WTC11 (cell line): ENCODE data around the gene MIOX. TPM values are rescaled to one million over a fixed set of nuclear protein-coding genes. Genes with fewer than 3 reads are reported as not detected.

Experiments
- ATAC-seq: fragments of 200-7000 bp; cut with Tn5 transposase; 2 replicates; pipeline ENCODE4 v1.10.0; 2021; ENCODE audit warnings: mild to moderate bottlenecking, moderate library complexity
- CTCF ChIA-PET: fragments of 300-600 bp; sonication (Branson Sonifier 250); formaldehyde crosslinking; loops from one replicate; lab custom pipeline; 2021; ENCODE audit warnings: antibody characterized with exemption; lab: Charles Lee
- POLR2A ChIA-PET: fragments of 350-600 bp; sonication (Branson Sonifier 250); formaldehyde crosslinking; loops from one replicate; lab custom pipeline; 2021; ENCODE audit warnings: antibody characterized with exemption; lab: Charles Lee
- DNase-seq: peaks from one replicate; pipeline ENCODE4 v3.0.0; 2021; ENCODE audit warnings: low spot score
- H3K27ac Mint-ChIP-seq: 2 replicates; pipeline ENCODE4 v1.8.0; 2021; ENCODE audit warnings: mixed read lengths
- H3K27me3 Mint-ChIP-seq: 2 replicates; pipeline ENCODE4 v1.8.0; 2021; ENCODE audit warnings: low read depth, mild to moderate bottlenecking, moderate library complexity, mixed read lengths
- H3K36me3 Mint-ChIP-seq: 2 replicates; pipeline ENCODE4 v1.8.0; 2021; ENCODE audit warnings: mixed read lengths
- H3K4me1 Mint-ChIP-seq: 2 replicates; pipeline ENCODE4 v1.8.0; 2022; ENCODE audit warnings: mixed read lengths
- H3K4me3 Mint-ChIP-seq: 2 replicates; pipeline ENCODE4 v1.8.0; 2021; ENCODE audit warnings: mild to moderate bottlenecking, moderate library complexity, mixed read lengths
- H3K9me3 Mint-ChIP-seq: 2 replicates; pipeline ENCODE4 v1.8.0; 2021; ENCODE audit warnings: mixed read lengths
- EMX1 ChIP-seq: fragments of 250-450 bp; sonication (Bioruptor Pico); IDR thresholded peaks from 2 replicates; pipeline ENCODE4 v1.8.0; 2021; ENCODE audit warnings: mild to moderate bottlenecking
- FOXJ3 ChIP-seq: sonication (generic); formaldehyde crosslinking; IDR thresholded peaks from 2 replicates; pipeline ENCODE4 v1.9.0; 2021; ENCODE audit warnings: missing genetic modification reagents, mild to moderate bottlenecking, borderline replicate concordance
- HMGA2 ChIP-seq: fragments of 250-450 bp; sonication (Bioruptor Pico); IDR thresholded peaks from 2 replicates; pipeline ENCODE4 v1.4.0; 2021; ENCODE audit warnings: mild to moderate bottlenecking, moderate library complexity
- NFE2L1 ChIP-seq: sonication (generic); formaldehyde crosslinking; IDR thresholded peaks from 2 replicates; pipeline ENCODE4 v1.8.1; 2023; ENCODE audit warnings: missing genetic modification reagents
- ZNF219 ChIP-seq: sonication (generic); formaldehyde crosslinking; IDR thresholded peaks from 2 replicates; pipeline ENCODE4 v1.8.0; 2023; ENCODE audit warnings: missing genetic modification reagents, mild to moderate bottlenecking, borderline replicate concordance
- ZNF396 ChIP-seq: fragments of 250-450 bp; sonication (Bioruptor Pico); IDR thresholded peaks from 2 replicates; pipeline ENCODE4 v1.8.0; 2021; ENCODE audit warnings: mild to moderate bottlenecking, moderate library complexity, borderline replicate concordance
- total RNA-seq: library from RNA; stranded (reverse); gene quantifications from 3 replicates; pipeline ENCODE4 v1.2.3, GENCODE V29; 2021
- TF ChIP-seq, protein P1 (sequence below): sonication (generic); formaldehyde crosslinking; IDR thresholded peaks from 2 replicates; pipeline ENCODE4 v1.8.0; 2023; ENCODE audit warnings: missing genetic modification reagents, mild to moderate bottlenecking, borderline replicate concordance
- TF ChIP-seq, protein P2 (sequence below): fragments of 250-450 bp; sonication (Bioruptor Pico); IDR thresholded peaks from 2 replicates; pipeline ENCODE4 v1.9.0; 2021; ENCODE audit warnings: mild to moderate bottlenecking, borderline replicate concordance
- TF ChIP-seq, protein P3 (sequence below): sonication (generic); formaldehyde crosslinking; IDR thresholded peaks from 2 replicates; pipeline ENCODE4 v1.8.1; 2023; ENCODE audit warnings: mild to moderate bottlenecking, missing genetic modification reagents, moderate library complexity
- TF ChIP-seq, protein P4 (sequence below): sonication (generic); formaldehyde crosslinking; IDR thresholded peaks from 2 replicates; pipeline ENCODE4 v1.8.1; 2023; ENCODE audit warnings: mild to moderate bottlenecking, missing genetic modification reagents
- TF ChIP-seq, protein P5 (sequence below): sonication (generic); formaldehyde crosslinking; IDR thresholded peaks from 2 replicates; pipeline ENCODE4 v1.8.0; 2023; ENCODE audit warnings: missing genetic modification reagents

The MIOX gene
- total RNA-seq, 1 experiment from 2014 or later = 0.33 TPM

DNA sequence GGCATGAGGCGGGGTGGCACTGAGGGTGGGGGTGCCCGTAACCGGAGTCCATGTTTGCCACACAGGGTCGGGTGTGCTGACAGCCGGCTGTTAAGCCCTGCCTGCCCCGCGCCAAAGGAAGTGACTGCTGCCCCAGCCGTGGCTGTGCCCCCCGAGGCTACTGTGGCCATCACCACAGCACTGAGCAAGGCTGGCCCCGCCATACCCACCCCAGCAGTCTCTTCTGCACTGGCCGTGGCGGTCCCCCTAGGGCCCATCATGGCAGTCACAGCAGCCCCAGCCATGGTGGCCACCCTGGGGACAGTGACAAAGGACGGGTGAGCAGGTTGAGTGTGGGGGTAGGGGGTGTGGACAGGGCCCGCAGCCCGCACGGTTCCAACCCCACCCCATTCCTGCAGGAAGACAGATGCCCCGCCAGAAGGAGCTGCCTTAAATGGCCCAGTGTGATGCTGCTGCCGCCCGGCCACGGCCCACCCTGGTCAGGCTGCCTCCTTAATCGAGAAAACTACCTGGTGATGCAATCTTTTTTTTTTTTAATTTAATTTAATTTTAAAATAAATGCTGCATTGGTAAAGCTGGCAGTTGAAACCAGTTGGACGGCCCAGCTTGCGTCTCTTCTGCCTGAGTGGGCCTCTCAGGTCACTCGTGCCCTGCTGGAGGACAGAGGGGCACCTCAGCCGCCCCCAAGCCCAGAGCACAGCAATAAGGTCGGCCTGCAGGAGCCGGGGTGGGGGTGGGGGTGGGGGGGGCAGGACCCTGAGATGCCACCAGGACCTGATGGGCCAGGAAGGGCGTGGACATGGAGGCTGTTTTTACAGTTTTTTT is 42.6 kb upstream of the MIOX start (continued):
- TF ChIP-seq, protein P1, sequence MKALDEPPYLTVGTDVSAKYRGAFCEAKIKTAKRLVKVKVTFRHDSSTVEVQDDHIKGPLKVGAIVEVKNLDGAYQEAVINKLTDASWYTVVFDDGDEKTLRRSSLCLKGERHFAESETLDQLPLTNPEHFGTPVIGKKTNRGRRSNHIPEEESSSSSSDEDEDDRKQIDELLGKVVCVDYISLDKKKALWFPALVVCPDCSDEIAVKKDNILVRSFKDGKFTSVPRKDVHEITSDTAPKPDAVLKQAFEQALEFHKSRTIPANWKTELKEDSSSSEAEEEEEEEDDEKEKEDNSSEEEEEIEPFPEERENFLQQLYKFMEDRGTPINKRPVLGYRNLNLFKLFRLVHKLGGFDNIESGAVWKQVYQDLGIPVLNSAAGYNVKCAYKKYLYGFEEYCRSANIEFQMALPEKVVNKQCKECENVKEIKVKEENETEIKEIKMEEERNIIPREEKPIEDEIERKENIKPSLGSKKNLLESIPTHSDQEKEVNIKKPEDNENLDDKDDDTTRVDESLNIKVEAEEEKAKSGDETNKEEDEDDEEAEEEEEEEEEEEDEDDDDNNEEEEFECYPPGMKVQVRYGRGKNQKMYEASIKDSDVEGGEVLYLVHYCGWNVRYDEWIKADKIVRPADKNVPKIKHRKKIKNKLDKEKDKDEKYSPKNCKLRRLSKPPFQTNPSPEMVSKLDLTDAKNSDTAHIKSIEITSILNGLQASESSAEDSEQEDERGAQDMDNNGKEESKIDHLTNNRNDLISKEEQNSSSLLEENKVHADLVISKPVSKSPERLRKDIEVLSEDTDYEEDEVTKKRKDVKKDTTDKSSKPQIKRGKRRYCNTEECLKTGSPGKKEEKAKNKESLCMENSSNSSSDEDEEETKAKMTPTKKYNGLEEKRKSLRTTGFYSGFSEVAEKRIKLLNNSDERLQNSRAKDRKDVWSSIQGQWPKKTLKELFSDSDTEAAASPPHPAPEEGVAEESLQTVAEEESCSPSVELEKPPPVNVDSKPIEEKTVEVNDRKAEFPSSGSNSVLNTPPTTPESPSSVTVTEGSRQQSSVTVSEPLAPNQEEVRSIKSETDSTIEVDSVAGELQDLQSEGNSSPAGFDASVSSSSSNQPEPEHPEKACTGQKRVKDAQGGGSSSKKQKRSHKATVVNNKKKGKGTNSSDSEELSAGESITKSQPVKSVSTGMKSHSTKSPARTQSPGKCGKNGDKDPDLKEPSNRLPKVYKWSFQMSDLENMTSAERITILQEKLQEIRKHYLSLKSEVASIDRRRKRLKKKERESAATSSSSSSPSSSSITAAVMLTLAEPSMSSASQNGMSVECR (CRISPR knock-in tag) = no peak

DNA sequence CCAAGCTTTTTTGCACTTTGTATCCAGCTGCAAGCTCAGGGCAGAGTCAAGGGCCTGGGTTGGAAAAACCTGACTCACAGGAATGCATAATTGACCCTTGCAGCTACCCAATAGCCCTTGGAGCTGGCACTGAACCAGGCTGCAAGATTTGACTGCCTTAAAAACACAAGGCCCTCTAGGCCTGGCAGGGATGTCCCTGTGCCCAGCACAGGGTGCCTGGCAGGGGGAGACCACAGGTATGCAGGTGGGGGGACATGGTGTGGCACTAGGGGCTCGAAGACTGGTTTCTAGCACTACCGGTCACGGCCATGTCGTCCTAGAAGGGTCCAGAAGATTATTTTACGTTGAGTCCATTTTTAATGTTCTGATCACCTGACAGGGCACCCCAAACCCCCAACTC is 42.0 kb upstream of the MIOX start:
- no peak for ATAC-seq
- TF ChIP-seq FOXJ3 (CRISPR knock-in tag) = no peak
- TF ChIP-seq, protein P2, sequence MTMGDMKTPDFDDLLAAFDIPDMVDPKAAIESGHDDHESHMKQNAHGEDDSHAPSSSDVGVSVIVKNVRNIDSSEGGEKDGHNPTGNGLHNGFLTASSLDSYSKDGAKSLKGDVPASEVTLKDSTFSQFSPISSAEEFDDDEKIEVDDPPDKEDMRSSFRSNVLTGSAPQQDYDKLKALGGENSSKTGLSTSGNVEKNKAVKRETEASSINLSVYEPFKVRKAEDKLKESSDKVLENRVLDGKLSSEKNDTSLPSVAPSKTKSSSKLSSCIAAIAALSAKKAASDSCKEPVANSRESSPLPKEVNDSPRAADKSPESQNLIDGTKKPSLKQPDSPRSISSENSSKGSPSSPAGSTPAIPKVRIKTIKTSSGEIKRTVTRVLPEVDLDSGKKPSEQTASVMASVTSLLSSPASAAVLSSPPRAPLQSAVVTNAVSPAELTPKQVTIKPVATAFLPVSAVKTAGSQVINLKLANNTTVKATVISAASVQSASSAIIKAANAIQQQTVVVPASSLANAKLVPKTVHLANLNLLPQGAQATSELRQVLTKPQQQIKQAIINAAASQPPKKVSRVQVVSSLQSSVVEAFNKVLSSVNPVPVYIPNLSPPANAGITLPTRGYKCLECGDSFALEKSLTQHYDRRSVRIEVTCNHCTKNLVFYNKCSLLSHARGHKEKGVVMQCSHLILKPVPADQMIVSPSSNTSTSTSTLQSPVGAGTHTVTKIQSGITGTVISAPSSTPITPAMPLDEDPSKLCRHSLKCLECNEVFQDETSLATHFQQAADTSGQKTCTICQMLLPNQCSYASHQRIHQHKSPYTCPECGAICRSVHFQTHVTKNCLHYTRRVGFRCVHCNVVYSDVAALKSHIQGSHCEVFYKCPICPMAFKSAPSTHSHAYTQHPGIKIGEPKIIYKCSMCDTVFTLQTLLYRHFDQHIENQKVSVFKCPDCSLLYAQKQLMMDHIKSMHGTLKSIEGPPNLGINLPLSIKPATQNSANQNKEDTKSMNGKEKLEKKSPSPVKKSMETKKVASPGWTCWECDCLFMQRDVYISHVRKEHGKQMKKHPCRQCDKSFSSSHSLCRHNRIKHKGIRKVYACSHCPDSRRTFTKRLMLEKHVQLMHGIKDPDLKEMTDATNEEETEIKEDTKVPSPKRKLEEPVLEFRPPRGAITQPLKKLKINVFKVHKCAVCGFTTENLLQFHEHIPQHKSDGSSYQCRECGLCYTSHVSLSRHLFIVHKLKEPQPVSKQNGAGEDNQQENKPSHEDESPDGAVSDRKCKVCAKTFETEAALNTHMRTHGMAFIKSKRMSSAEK = no peak
- TF ChIP-seq, all 79 proteins: peak for 0
- Mint-ChIP-seq H3K27me3 (no peaks in the 10 kb centered on the region), H3K4me1 (no peaks in the 10 kb centered on the region), H3K9me3 (no peaks in the 10 kb centered on the region), H3K4me3 (no peak overlapping the region), H3K36me3 (peaks cover 12% of the 10 kb centered on the region), H3K27ac (no peak overlapping the region)
- no peak for DNase-seq
- ChIA-PET POLR2A (no interaction called here), CTCF (interaction anchor here (1.0 to 2.1 kb wide), 9 partner anchors 9 to 255 kb away, joined by 3 to 7 read pairs (median 5); partner anchors contain the start of gene SCO2)

DNA sequence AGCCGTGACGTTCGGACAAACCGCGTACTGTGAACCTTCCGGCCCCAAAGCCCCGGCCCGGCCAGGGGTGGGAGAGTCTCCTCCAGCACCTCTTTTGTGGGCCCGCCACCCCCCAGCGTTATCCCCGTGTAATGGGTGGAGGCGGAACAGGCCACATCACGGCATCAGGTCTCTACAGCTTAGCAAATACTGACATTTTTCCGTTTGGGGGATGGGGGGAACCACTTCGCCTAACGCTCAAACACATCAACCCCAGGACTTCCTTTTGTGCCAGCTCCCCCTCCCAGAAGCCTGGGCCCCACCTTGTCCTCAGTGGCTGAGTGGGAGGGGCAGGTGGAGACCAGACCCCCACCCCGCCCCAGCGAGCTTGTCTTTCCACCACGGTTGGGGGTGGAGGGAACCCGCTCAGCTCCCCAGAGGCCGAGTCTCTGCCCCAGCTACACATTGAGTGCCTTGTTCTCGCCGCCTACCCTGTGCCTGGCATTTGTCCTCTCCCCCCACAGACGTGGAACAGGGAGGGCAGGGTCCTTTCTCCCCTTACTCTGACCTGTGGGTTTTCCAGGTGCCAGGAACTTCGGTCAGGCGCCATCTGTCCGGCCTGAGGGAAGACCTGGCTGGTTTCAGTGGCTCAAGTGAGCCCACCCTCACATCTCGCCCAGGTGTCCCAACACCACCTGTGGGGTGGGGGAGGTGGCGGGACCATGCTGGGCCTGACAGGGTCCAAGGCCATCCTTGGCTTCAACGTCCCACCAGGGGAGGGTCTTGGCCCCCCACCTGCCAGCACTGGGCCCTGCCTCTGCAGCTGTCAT is 41.4 kb upstream of the MIOX start:
- ATAC-seq (no peak), DNase-seq (no peak)
- ChIA-PET POLR2A (no interaction called here), CTCF (interaction anchor here (1.0 to 2.1 kb wide), 10 partner anchors 8 to 254 kb away, joined by 3 to 7 read pairs (median 4); partner anchors contain the start of genes LMF2, NCAPH2 and SCO2)
- H3K4me1 Mint-ChIP-seq = no peaks in the 10 kb centered on the region
- no peak overlapping the region for H3K4me3 Mint-ChIP-seq
- no peaks in the 10 kb centered on the region for H3K27me3 Mint-ChIP-seq
- no peak for TF ChIP-seq EMX1 (CRISPR knock-in tag)
- TF ChIP-seq ZNF219 (CRISPR knock-in tag) = no peak
- no peak for TF ChIP-seq NFE2L1 (CRISPR knock-in tag)
- no peak for TF ChIP-seq ZNF396 (CRISPR knock-in tag)
- TF ChIP-seq, protein P3, sequence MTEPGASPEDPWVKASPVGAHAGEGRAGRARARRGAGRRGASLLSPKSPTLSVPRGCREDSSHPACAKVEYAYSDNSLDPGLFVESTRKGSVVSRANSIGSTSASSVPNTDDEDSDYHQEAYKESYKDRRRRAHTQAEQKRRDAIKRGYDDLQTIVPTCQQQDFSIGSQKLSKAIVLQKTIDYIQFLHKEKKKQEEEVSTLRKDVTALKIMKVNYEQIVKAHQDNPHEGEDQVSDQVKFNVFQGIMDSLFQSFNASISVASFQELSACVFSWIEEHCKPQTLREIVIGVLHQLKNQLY (CRISPR knock-in tag) = no peak
- no peak for TF ChIP-seq HMGA2
- TF ChIP-seq, protein P4, sequence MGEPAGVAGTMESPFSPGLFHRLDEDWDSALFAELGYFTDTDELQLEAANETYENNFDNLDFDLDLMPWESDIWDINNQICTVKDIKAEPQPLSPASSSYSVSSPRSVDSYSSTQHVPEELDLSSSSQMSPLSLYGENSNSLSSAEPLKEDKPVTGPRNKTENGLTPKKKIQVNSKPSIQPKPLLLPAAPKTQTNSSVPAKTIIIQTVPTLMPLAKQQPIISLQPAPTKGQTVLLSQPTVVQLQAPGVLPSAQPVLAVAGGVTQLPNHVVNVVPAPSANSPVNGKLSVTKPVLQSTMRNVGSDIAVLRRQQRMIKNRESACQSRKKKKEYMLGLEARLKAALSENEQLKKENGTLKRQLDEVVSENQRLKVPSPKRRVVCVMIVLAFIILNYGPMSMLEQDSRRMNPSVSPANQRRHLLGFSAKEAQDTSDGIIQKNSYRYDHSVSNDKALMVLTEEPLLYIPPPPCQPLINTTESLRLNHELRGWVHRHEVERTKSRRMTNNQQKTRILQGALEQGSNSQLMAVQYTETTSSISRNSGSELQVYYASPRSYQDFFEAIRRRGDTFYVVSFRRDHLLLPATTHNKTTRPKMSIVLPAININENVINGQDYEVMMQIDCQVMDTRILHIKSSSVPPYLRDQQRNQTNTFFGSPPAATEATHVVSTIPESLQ (CRISPR knock-in tag) = no peak
- TF ChIP-seq, protein P5, sequence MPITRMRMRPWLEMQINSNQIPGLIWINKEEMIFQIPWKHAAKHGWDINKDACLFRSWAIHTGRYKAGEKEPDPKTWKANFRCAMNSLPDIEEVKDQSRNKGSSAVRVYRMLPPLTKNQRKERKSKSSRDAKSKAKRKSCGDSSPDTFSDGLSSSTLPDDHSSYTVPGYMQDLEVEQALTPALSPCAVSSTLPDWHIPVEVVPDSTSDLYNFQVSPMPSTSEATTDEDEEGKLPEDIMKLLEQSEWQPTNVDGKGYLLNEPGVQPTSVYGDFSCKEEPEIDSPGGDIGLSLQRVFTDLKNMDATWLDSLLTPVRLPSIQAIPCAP (CRISPR knock-in tag) = no peak
- H3K9me3 Mint-ChIP-seq = no peaks in the 10 kb centered on the region
- H3K27ac Mint-ChIP-seq = peak overlapping the region; percentile 49; the same call in 1 of the 2 replicates
- H3K36me3 Mint-ChIP-seq = peaks cover 14% of the 10 kb centered on the region
